ENCODE data around the gene EMILIN1.

The EMILIN1 gene

GRCh38 chr2:27100036-27100435 lies 21.6 kb downstream of the EMILIN1 start:
- Histone ChIP-seq H3K9me3 (ENCODE audit: control insufficient read depth, low read length) (no peaks in the 10 kb centered on the region), H3K4me2 (ENCODE audit: low read length, poor library complexity, severe bottlenecking) (no peak overlapping the region), H3K4ac (ENCODE audit: low read depth in 1 of 2, low read length in 2 of 2) (no peak overlapping the region), H4K8ac (ENCODE audit: low read length) (no peak overlapping the region), H2BK15ac (ENCODE audit: low read depth, poor library complexity, severe bottlenecking) (no peak overlapping the region), H3K79me1 (replicated peaks; ENCODE audit: low read length, poor library complexity, severe bottlenecking) (no peaks in the 10 kb centered on the region), H3K4me3 (ENCODE audit: insufficient read depth in 1 of 2, low read depth in 1 of 2, low read length in 2 of 2) (no peak overlapping the region), H3K23ac (ENCODE audit: low read length in 2 of 2) (no peak overlapping the region), H2AFZ (ENCODE audit: low read depth, low read length) (no peak overlapping the region), H2AK5ac (ENCODE audit: low read length, severe bottlenecking) (no peak overlapping the region), H4K91ac (ENCODE audit: low read length) (no peak overlapping the region), H2BK12ac (ENCODE audit: low read length in 2 of 2) (no peak overlapping the region), H2BK5ac (ENCODE audit: low read depth, low read length, poor library complexity, severe bottlenecking) (no peak overlapping the region), H3K14ac (ENCODE audit: low read length in 2 of 2) (no peak overlapping the region), H3K4me1 (ENCODE audit: control insufficient read depth, insufficient read depth, low read depth, low read length) (peaks cover 7% of the 10 kb centered on the region), H3K27me3 (ENCODE audit: control insufficient read depth in 1 of 2, insufficient read depth in 1 of 2, low read length in 2 of 2) (peaks cover 9 to 41% of the 10 kb centered on the region in 2 experiments), H3K9ac (ENCODE audit: low read length) (no peak overlapping the region), H2BK120ac (ENCODE audit: low read depth, low read length) (no peak overlapping the region), H3K27ac (ENCODE audit: low read length, poor library complexity, severe bottlenecking) (no peak overlapping the region), H3K18ac (ENCODE audit: low read depth in 1 of 2, low read length in 2 of 2) (no peak overlapping the region), H3K36me3 (ENCODE audit: control insufficient read depth in 1 of 2, insufficient read depth in 2 of 2, low read depth in 1 of 2, low read length in 2 of 2) (no peaks in the 10 kb centered on the region)
- DNase-seq = no peak
- 76% methylated on average over 10 of the region's 10 CpGs for WGBS

- no peak overlapping the region for H3K9ac ChIP-seq (ENCODE audit: low read length)
- H3K4me3 ChIP-seq (ENCODE audit: insufficient read depth in 1 of 2, low read depth in 1 of 2, low read length in 2 of 2) = peak overlapping the region in 1 of 2 experiments; percentile 12
- peaks cover 3% of the 10 kb centered on the region for H3K4me1 ChIP-seq (ENCODE audit: control insufficient read depth, insufficient read depth, low read depth, low read length)
- no peaks in the 10 kb centered on the region for H3K79me1 ChIP-seq (replicated peaks; ENCODE audit: low read length, poor library complexity, severe bottlenecking)
- no peak overlapping the region for H2BK5ac ChIP-seq (ENCODE audit: low read depth, low read length, poor library complexity, severe bottlenecking)
- no peak overlapping the region for H3K27ac ChIP-seq (ENCODE audit: low read length, poor library complexity, severe bottlenecking)
- no peak for DNase-seq
- H3K36me3 ChIP-seq (ENCODE audit: control insufficient read depth in 1 of 2, insufficient read depth in 2 of 2, low read depth in 1 of 2, low read length in 2 of 2) = no peaks in the 10 kb centered on the region
- no peak overlapping the region for H3K4me2 ChIP-seq (ENCODE audit: low read length, poor library complexity, severe bottlenecking)
- H3K9me3 ChIP-seq (ENCODE audit: control insufficient read depth, low read length) = no peaks in the 10 kb centered on the region
- H3K4ac ChIP-seq (ENCODE audit: low read depth in 1 of 2, low read length in 2 of 2) = no peak overlapping the region
- H4K8ac ChIP-seq (ENCODE audit: low read length) = no peak overlapping the region
- no peak overlapping the region for H4K91ac ChIP-seq (ENCODE audit: low read length)
- H2BK15ac ChIP-seq (ENCODE audit: low read depth, poor library complexity, severe bottlenecking) = no peak overlapping the region
- WGBS = 90% methylated on average over 5 of the region's 5 CpGs
- H3K23ac ChIP-seq (ENCODE audit: low read length in 2 of 2) = no peak overlapping the region
- peaks cover 12 to 55% of the 10 kb centered on the region in 2 experiments for H3K27me3 ChIP-seq (ENCODE audit: control insufficient read depth in 1 of 2, insufficient read depth in 1 of 2, low read length in 2 of 2)
- H2BK120ac ChIP-seq (ENCODE audit: low read depth, low read length) = no peak overlapping the region
- no peak overlapping the region for H3K14ac ChIP-seq (ENCODE audit: low read length in 2 of 2)
- H2AK5ac ChIP-seq (ENCODE audit: low read length, severe bottlenecking) = no peak overlapping the region
- H3K18ac ChIP-seq (ENCODE audit: low read depth in 1 of 2, low read length in 2 of 2) = no peak overlapping the region
- no peak overlapping the region for H2AFZ ChIP-seq (ENCODE audit: low read depth, low read length)
- H2BK12ac ChIP-seq (ENCODE audit: low read length in 2 of 2) = no peak overlapping the region
Measured at GRCh38 chr2:27102329-27102728, 23.9 kb downstream of the EMILIN1 start.

- H3K9ac ChIP-seq (ENCODE audit: low read length) = no peak overlapping the region
Measured at GRCh38 chr2:27105981-27106380, 27.6 kb downstream of the EMILIN1 start.

GRCh38 chr2:27108221-27108620 lies 29.8 kb downstream of the EMILIN1 start:
- no peak overlapping the region for H3K14ac ChIP-seq (ENCODE audit: low read length in 2 of 2)
- H2BK12ac ChIP-seq (ENCODE audit: low read length in 2 of 2) = no peak overlapping the region
- DNase-seq = no peak
- H3K27me3 ChIP-seq (ENCODE audit: control insufficient read depth in 1 of 2, insufficient read depth in 1 of 2, low read length in 2 of 2) = peaks cover 3 to 28% of the 10 kb centered on the region in 2 experiments
- H3K4me1 ChIP-seq (ENCODE audit: control insufficient read depth, insufficient read depth, low read depth, low read length) = no peaks in the 10 kb centered on the region
- no peak overlapping the region for H3K4ac ChIP-seq (ENCODE audit: low read depth in 1 of 2, low read length in 2 of 2)
- no peak overlapping the region for H4K8ac ChIP-seq (ENCODE audit: low read length)
- no peak overlapping the region for H3K23ac ChIP-seq (ENCODE audit: low read length in 2 of 2)
- no peak overlapping the region for H2AK5ac ChIP-seq (ENCODE audit: low read length, severe bottlenecking)
- no peak overlapping the region for H2BK5ac ChIP-seq (ENCODE audit: low read depth, low read length, poor library complexity, severe bottlenecking)
- no peak overlapping the region for H4K91ac ChIP-seq (ENCODE audit: low read length)
- no peak overlapping the region for H3K4me3 ChIP-seq (ENCODE audit: insufficient read depth in 1 of 2, low read depth in 1 of 2, low read length in 2 of 2)
- H3K9ac ChIP-seq (ENCODE audit: low read length) = no peak overlapping the region
- no peak overlapping the region for H3K18ac ChIP-seq (ENCODE audit: low read depth in 1 of 2, low read length in 2 of 2)
- no peaks in the 10 kb centered on the region for H3K36me3 ChIP-seq (ENCODE audit: control insufficient read depth in 1 of 2, insufficient read depth in 2 of 2, low read depth in 1 of 2, low read length in 2 of 2)
- no peak overlapping the region for H2AFZ ChIP-seq (ENCODE audit: low read depth, low read length)
- no peak overlapping the region for H2BK120ac ChIP-seq (ENCODE audit: low read depth, low read length)
- no peaks in the 10 kb centered on the region for H3K79me1 ChIP-seq (replicated peaks; ENCODE audit: low read length, poor library complexity, severe bottlenecking)
- no peak overlapping the region for H3K4me2 ChIP-seq (ENCODE audit: low read length, poor library complexity, severe bottlenecking)
- H2BK15ac ChIP-seq (ENCODE audit: low read depth, poor library complexity, severe bottlenecking) = no peak overlapping the region
- H3K27ac ChIP-seq (ENCODE audit: low read length, poor library complexity, severe bottlenecking) = no peak overlapping the region
- WGBS = 95% methylated on average over 1 of the region's 2 CpGs
- H3K9me3 ChIP-seq (ENCODE audit: control insufficient read depth, low read length) = no peaks in the 10 kb centered on the region

More at GRCh38 chr2:27105981-27106380, 27.6 kb downstream of the EMILIN1 start:
- H3K9me3 ChIP-seq (ENCODE audit: control insufficient read depth, low read length) = no peaks in the 10 kb centered on the region
- H3K4me1 ChIP-seq (ENCODE audit: control insufficient read depth, insufficient read depth, low read depth, low read length) = no peaks in the 10 kb centered on the region
- no peak overlapping the region for H2BK12ac ChIP-seq (ENCODE audit: low read length in 2 of 2)
- H3K14ac ChIP-seq (ENCODE audit: low read length in 2 of 2) = no peak overlapping the region
- no peak overlapping the region for H2BK15ac ChIP-seq (ENCODE audit: low read depth, poor library complexity, severe bottlenecking)
- H3K4me3 ChIP-seq (ENCODE audit: insufficient read depth in 1 of 2, low read depth in 1 of 2, low read length in 2 of 2) = no peak overlapping the region
- H2AK5ac ChIP-seq (ENCODE audit: low read length, severe bottlenecking) = no peak overlapping the region
- no peak for DNase-seq
- H2BK120ac ChIP-seq (ENCODE audit: low read depth, low read length) = no peak overlapping the region
- no peak overlapping the region for H4K8ac ChIP-seq (ENCODE audit: low read length)
- H3K27me3 ChIP-seq (ENCODE audit: control insufficient read depth in 1 of 2, insufficient read depth in 1 of 2, low read length in 2 of 2) = peaks cover 12 to 45% of the 10 kb centered on the region in 2 experiments
- no peak overlapping the region for H3K27ac ChIP-seq (ENCODE audit: low read length, poor library complexity, severe bottlenecking)
- H3K79me1 ChIP-seq (replicated peaks; ENCODE audit: low read length, poor library complexity, severe bottlenecking) = no peaks in the 10 kb centered on the region
- no peak overlapping the region for H3K18ac ChIP-seq (ENCODE audit: low read depth in 1 of 2, low read length in 2 of 2)
- WGBS = 83% methylated on average over 2 of the region's 3 CpGs
- H3K23ac ChIP-seq (ENCODE audit: low read length in 2 of 2) = no peak overlapping the region
- H3K36me3 ChIP-seq (ENCODE audit: control insufficient read depth in 1 of 2, insufficient read depth in 2 of 2, low read depth in 1 of 2, low read length in 2 of 2) = no peaks in the 10 kb centered on the region
- no peak overlapping the region for H3K4me2 ChIP-seq (ENCODE audit: low read length, poor library complexity, severe bottlenecking)
- H2BK5ac ChIP-seq (ENCODE audit: low read depth, low read length, poor library complexity, severe bottlenecking) = no peak overlapping the region
- no peak overlapping the region for H4K91ac ChIP-seq (ENCODE audit: low read length)
- H2AFZ ChIP-seq (ENCODE audit: low read depth, low read length) = no peak overlapping the region
- H3K4ac ChIP-seq (ENCODE audit: low read depth in 1 of 2, low read length in 2 of 2) = no peak overlapping the region

Measured in mesenchymal stem cell (in vitro differentiated cells and primary cell).